Fibroblast of lung (primary cell): ENCODE data around the gene GRM8.

Experiments
- CTCF ChIP-seq, 2 donors: IDR thresholded peaks in 1 of 2; conservative IDR thresholded peaks in 1 of 2; 1 replicate in 1 of 2; 2 replicates in 1 of 2; pipeline ENCODE4 v1.5.1; 2011 to 2012; ENCODE audit warnings: low read length in 2 of 2, control low read depth in 1 of 2, inconsistent platforms in 1 of 2, low read depth in 1 of 2, mild to moderate bottlenecking in 1 of 2
- EZH2 ChIP-seq: IDR thresholded peaks from 2 replicates; pipeline ENCODE4 v1.5.1; 2012; ENCODE audit warnings: low read length, control low read depth, mild to moderate bottlenecking; ENCODE audit errors: missing control alignments

DNA sequence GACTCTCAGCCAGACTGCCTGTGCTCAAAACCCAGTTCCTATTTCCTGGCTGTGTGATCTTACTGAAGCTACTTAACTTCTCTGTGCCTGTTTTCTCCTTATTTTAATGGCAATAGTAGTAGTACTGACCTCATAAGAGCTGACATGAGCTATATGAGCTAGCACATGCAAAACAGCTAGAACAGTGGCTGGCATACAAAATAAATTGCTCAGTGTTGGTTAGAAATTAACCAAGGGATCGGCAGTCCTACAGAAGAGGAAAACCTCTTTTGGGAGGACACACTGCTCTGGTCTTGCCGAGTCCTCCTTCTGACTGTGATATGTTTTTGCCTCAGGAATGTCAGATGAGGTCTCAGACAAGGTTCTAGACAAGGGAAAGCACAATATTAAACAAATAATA lies 322.6 kb downstream of the GRM8 start:
- TF ChIP-seq CTCF (conservative IDR thresholded peaks at IDR 0.05 in 1 of 2, IDR thresholded peaks at IDR 0.05 in 1 of 2; ENCODE audit: low read depth in 1 of 2, low read length in 2 of 2) = no peak
- TF ChIP-seq EZH2 = no peak
